Measurements from ENCODE around the gene PWP2. TPM values are rescaled to one million over a fixed set of nuclear protein-coding genes. Genes with fewer than 3 reads are reported as not detected.

PWP2 gene
- total RNA-seq: 16.7 and 21.3 TPM in 2 replicates

GRCh38 chr21:44107026-44107501 is at the start of gene PWP2:
Gene PWP2 (plus strand): TSS chr21:44107399. CDS start chr21:44107417, 18 bp downstream.

Other genes starting within 250 kb of the PWP2 start
- 49.8 and 57.7 TPM in 2 replicates for gene AGPAT3, start 242.2 kb upstream of the PWP2 start, total RNA-seq
- 12.1 and 14.4 TPM in 2 replicates for gene TRAPPC10, start 95.1 kb upstream of the PWP2 start, total RNA-seq
- gene GATD3, start 26.3 kb downstream of the PWP2 start, total RNA-seq: 22.9 and 25.4 TPM in 2 replicates
- not detected in 2 replicates for gene ICOSLG, start 133.5 kb downstream of the PWP2 start, total RNA-seq
- not detected in 2 replicates for gene DNMT3L, start 154.5 kb downstream of the PWP2 start, total RNA-seq
- gene AIRE, start 178.5 kb downstream of the PWP2 start, total RNA-seq: not detected in 2 replicates
- 152 and 159 TPM in 2 replicates for gene PFKL, start 192.7 kb downstream of the PWP2 start, total RNA-seq
- 17.0 and 18.3 TPM in 2 replicates for gene CFAP410, start 232.0 kb downstream of the PWP2 start, total RNA-seq
- not detected in 2 replicates for gene TRPM2, start 246.2 kb downstream of the PWP2 start, total RNA-seq